H1 (cell line): ENCODE results near the gene DHX34. TPM values are rescaled to one million over a fixed set of nuclear protein-coding genes. Genes with fewer than 3 reads are reported as not detected.

ENCODE experiments used
- CTCF ChIA-PET: fragments of 300-600 bp; sonication (Branson Sonifier 250); formaldehyde crosslinking; loops from one replicate; lab custom pipeline; 2021; ENCODE audit not compliant: partially characterized antibody; lab: Charles Lee
- POLR2A ChIA-PET: fragments of 300-600 bp; sonication (Branson Sonifier 250); formaldehyde crosslinking; loops from one replicate; lab custom pipeline; 2021; ENCODE audit warnings: inconsistent platforms; ENCODE audit not compliant: partially characterized antibody; lab: Charles Lee
- DNase-seq, 2 experiments: peaks; one replicate each; pipeline versions ENCODE4 v3.0.0 to v3.0.0-alpha.2; 2010 to 2022; ENCODE audit warnings: low spot score in 2 of 2, low read depth in 1 of 2, mixed read lengths in 1 of 2
- FAIRE-seq: peaks from 2 replicates; lab custom pipeline; 2011; peaks lifted over from hg19 to GRCh38; lab: Jason Lieb, UNC
- H2AFZ ChIP-seq: 2 replicates; pipeline ENCODE4 v1.8.1; 2012; ENCODE audit warnings: low read length, inconsistent platforms
- H2AK5ac ChIP-seq: 2 replicates; pipeline ENCODE4 v1.6.1; 2013; ENCODE audit warnings: low read depth, low read length
- H2BK120ac ChIP-seq: replicated peaks from 2 replicates; pipeline ENCODE3; 2013; ENCODE audit warnings: low read depth, low read length, inconsistent platforms
- H2BK12ac ChIP-seq: 2 replicates; pipeline ENCODE4 v1.6.1; 2013; ENCODE audit warnings: low read depth, low read length
- H2BK15ac ChIP-seq: 2 replicates; pipeline ENCODE4 v1.6.1; 2013; ENCODE audit warnings: low read length
- H2BK20ac ChIP-seq: 2 replicates; pipeline ENCODE4 v1.6.1; 2013; ENCODE audit warnings: low read length
- H2BK5ac ChIP-seq: 2 replicates; pipeline ENCODE4 v1.6.1; 2013; ENCODE audit warnings: low read depth, low read length
- H3K14ac ChIP-seq: 2 replicates; pipeline ENCODE4 v1.6.1; 2013; ENCODE audit warnings: inconsistent platforms; ENCODE audit not compliant: insufficient read length
- H3K18ac ChIP-seq: 2 replicates; pipeline ENCODE4 v1.6.1; 2013; ENCODE audit warnings: low read length; ENCODE audit errors: extremely low read depth
- H3K23ac ChIP-seq: 2 replicates; pipeline ENCODE4 v1.6.1; 2013; ENCODE audit warnings: inconsistent platforms; ENCODE audit not compliant: insufficient read length
- H3K23me2 ChIP-seq: 2 replicates; pipeline ENCODE4 v1.6.1; 2013; ENCODE audit warnings: low read depth, low read length
- H3K27ac ChIP-seq: 2 replicates; pipeline ENCODE4 v1.6.1; 2011; ENCODE audit warnings: low read depth, low read length, inconsistent platforms
- H3K27me3 ChIP-seq, 4 experiments: replicated peaks in 1 of 4; 1 replicate in 1 of 4; 2 replicates in 3 of 4; pipeline versions ENCODE4 v1.6.1 to v1.8.1; 2011 to 2013; ENCODE audit warnings: low read length in 3 of 4, mild to moderate bottlenecking in 3 of 4, inconsistent platforms in 2 of 4, mixed read lengths in 2 of 4, moderate library complexity in 1 of 4; ENCODE audit not compliant: control insufficient read depth in 3 of 4, insufficient read depth in 3 of 4; ENCODE audit errors: extremely low read depth in 1 of 4
- H3K36me3 ChIP-seq, 4 experiments: 2 replicates each; pipeline versions ENCODE4 v1.6.1 to v1.8.1; 2011 to 2013; ENCODE audit warnings: mild to moderate bottlenecking in 4 of 4, low read length in 3 of 4, moderate library complexity in 2 of 4, control low read depth in 1 of 4, inconsistent platforms in 1 of 4; ENCODE audit not compliant: insufficient read depth in 4 of 4, control insufficient read depth in 2 of 4
- H3K4ac ChIP-seq: replicated peaks from 2 replicates; pipeline ENCODE3; 2013; ENCODE audit warnings: low read length, low read depth, mixed read lengths, inconsistent platforms; ENCODE audit not compliant: insufficient read length
- H3K4me1 ChIP-seq, 4 experiments: replicated peaks in 1 of 4; 1 replicate in 1 of 4; 2 replicates in 3 of 4; pipeline versions ENCODE4 v1.6.1 to v1.8.1; 2011 to 2013; ENCODE audit warnings: low read length in 3 of 4, inconsistent platforms in 2 of 4, mixed read lengths in 1 of 4; ENCODE audit not compliant: insufficient read depth in 4 of 4, control insufficient read depth in 3 of 4
- H3K4me2 ChIP-seq, 2 experiments: 2 replicates each; pipeline versions ENCODE4 v1.6.1 to v1.8.1; 2011 to 2013; ENCODE audit warnings: low read depth in 2 of 2, low read length in 2 of 2, control low read depth in 1 of 2, inconsistent platforms in 1 of 2, mild to moderate bottlenecking in 1 of 2; ENCODE audit not compliant: insufficient read depth in 1 of 2
- H3K4me3 ChIP-seq, 4 experiments: fragments of 200-600, 300-600 bp in 1 of 4; sonication (generic), shearing (Covaris generic), sonication (Bioruptor Twin) in 1 of 4; 2 replicates each; pipeline versions ENCODE4 v1.5.1 to v1.8.1; 2011 to 2016; ENCODE audit warnings: low read length in 4 of 4, low read depth in 3 of 4, control low read depth in 2 of 4, inconsistent platforms in 2 of 4, mild to moderate bottlenecking in 2 of 4, mixed read lengths in 1 of 4, moderate library complexity in 1 of 4; ENCODE audit not compliant: insufficient read depth in 2 of 4; ENCODE audit errors: extremely low read depth in 1 of 4
- H3K56ac ChIP-seq: replicated peaks from 2 replicates; pipeline ENCODE3; 2013; ENCODE audit warnings: low read depth, mild to moderate bottlenecking, mixed read lengths, low read length, inconsistent platforms; ENCODE audit not compliant: insufficient read length
- H3K79me1 ChIP-seq: 2 replicates; pipeline ENCODE4 v1.6.1; 2013; ENCODE audit warnings: low read depth, low read length, control low read depth
- H3K79me2 ChIP-seq, 2 experiments: 2 replicates each; pipeline versions ENCODE4 v1.6.1 to v1.8.1; 2012 to 2013; ENCODE audit warnings: low read length in 2 of 2, mild to moderate bottlenecking in 2 of 2, inconsistent platforms in 1 of 2; ENCODE audit not compliant: insufficient read depth in 2 of 2, control insufficient read depth in 1 of 2
- H3K9ac ChIP-seq, 4 experiments: replicated peaks in 1 of 4; 1 replicate in 1 of 4; 2 replicates in 3 of 4; pipeline versions ENCODE4 v1.6.1 to v1.8.1; 2011 to 2013; ENCODE audit warnings: low read depth in 3 of 4, low read length in 3 of 4, control low read depth in 2 of 4, mild to moderate bottlenecking in 2 of 4, moderate library complexity in 2 of 4, inconsistent platforms in 1 of 4; ENCODE audit errors: extremely low read depth in 1 of 4
- H3K9me3 ChIP-seq, 2 experiments: 2 replicates each; pipeline versions ENCODE4 v1.6.1 to v1.8.1; 2012 to 2013; ENCODE audit warnings: mild to moderate bottlenecking in 2 of 2, moderate library complexity in 2 of 2, control low read depth in 1 of 2, inconsistent platforms in 1 of 2, low read depth in 1 of 2, low read length in 1 of 2, mixed read lengths in 1 of 2; ENCODE audit not compliant: insufficient read depth in 2 of 2
- H4K20me1 ChIP-seq, 2 experiments: replicated peaks in 1 of 2; 2 replicates each; pipeline versions ENCODE3 to v1.8.1; 2011 to 2013; ENCODE audit warnings: inconsistent platforms in 2 of 2, low read length in 2 of 2, mild to moderate bottlenecking in 1 of 2; ENCODE audit not compliant: insufficient read depth in 2 of 2, control insufficient read depth in 1 of 2
- H4K5ac ChIP-seq: 2 replicates; pipeline ENCODE4 v1.6.1; 2013; ENCODE audit warnings: low read length, low read depth, mixed read lengths, inconsistent platforms; ENCODE audit not compliant: insufficient read length
- H4K8ac ChIP-seq: 2 replicates; pipeline ENCODE4 v1.8.0; 2013; ENCODE audit warnings: mild to moderate bottlenecking, moderate library complexity, low read length, inconsistent platforms; ENCODE audit not compliant: insufficient read depth; ENCODE audit errors: extremely low read depth
- H4K91ac ChIP-seq: replicated peaks from 2 replicates; pipeline ENCODE3; 2013; ENCODE audit warnings: low read length, mixed read lengths, inconsistent platforms; ENCODE audit not compliant: insufficient read length
- FOSL1 ChIP-seq: IDR thresholded peaks from 2 replicates; pipeline ENCODE4 v1.6.1; 2011; ENCODE audit warnings: mild to moderate bottlenecking, low read depth, low read length, moderate library complexity; ENCODE audit not compliant: insufficient read depth
- WGBS, 2 experiments: shearing (Covaris generic) in 1 of 2; methylation state at CpG; one replicate each; pipeline versions ENCODE4 v1.1.6 to v1.1.7; 2013 to 2015; ENCODE audit warnings: low lambda C conversion rate in 2 of 2, mixed read lengths in 2 of 2, inconsistent platforms in 1 of 2, low coverage in 1 of 2, missing lambda C conversion rate in 1 of 2; ENCODE audit not compliant: insufficient replicate concordance in 2 of 2, insufficient coverage in 1 of 2, insufficient read length in 1 of 2; ENCODE audit errors: extremely low coverage in 1 of 2, missing lambda C conversion rate in 1 of 2; 5-methylcytosine and 5-hydroxymethylcytosine counted together
- polyA plus RNA-seq, 7 experiments: library from polyadenylated mRNA; depleted of rRNA in 3 of 7; stranded (reverse) in 5 of 7; unstranded in 2 of 7; fragments of >200 nt in 5 of 7; fragments of 200-250 nt in 2 of 7; gene quantifications; 1 replicate in 5 of 7; 2 replicates in 1 of 7; 4 replicates in 1 of 7; pipeline versions ENCODE4 v1.2.1 to v1.2.3, GENCODE V29; 2011 to 2013; ENCODE audit warnings: missing spikeins in 2 of 7, mixed read lengths in 2 of 7
- total RNA-seq: library from RNA; stranded (reverse); fragmentation: NEBNext Ultra II Directional; extraction: Animal tissue kit (Norgen Biotek cat#: 25700); gene quantifications from 2 replicates; pipeline ENCODE4 v1.2.1, GENCODE V29; 2021

DHX34 gene
- total and polyA plus RNA-seq, 2 of the 8 experiments (the other 6 are each of a cell fraction or from before 2014, with no cell fraction given), result 17.5 to 24.3 TPM

GRCh38 chr19:47313754-47314295 is 35.3 kb upstream of the DHX34 start:
- no peak overlapping the region for H3K4ac ChIP-seq
- no peak overlapping the region for H4K5ac ChIP-seq
- no peak overlapping the region for H2BK12ac ChIP-seq
- no peaks in the 10 kb centered on the region for H3K79me1 ChIP-seq
- no peaks in the 10 kb centered on the region for H3K36me3 ChIP-seq
- H2AK5ac ChIP-seq, result no peak overlapping the region
- H3K79me2 ChIP-seq, result no peaks in the 10 kb centered on the region
- no peaks in the 10 kb centered on the region for H3K9me3 ChIP-seq
- ChIA-PET POLR2A (interaction anchor here (1.3 kb wide), 1 partner anchor 21 kb away, joined by 4 read pairs; no protein-coding TSS in a partner anchor), CTCF (interaction anchor here (0.7 to 1.5 kb wide), 4 partner anchors 15 to 37 kb away, joined by 3 to 5 read pairs (median 3); no protein-coding TSS in a partner anchor)
- DNase-seq (no peak), FAIRE-seq (no peak)
- H3K56ac ChIP-seq, result no peak overlapping the region
- no peak overlapping the region for H2BK20ac ChIP-seq
- no peak overlapping the region for H3K27ac ChIP-seq
- H2AFZ ChIP-seq, result no peak overlapping the region
- H4K20me1 ChIP-seq, result no peaks in the 10 kb centered on the region
- no peak overlapping the region for H4K8ac ChIP-seq
- no peak overlapping the region for H4K91ac ChIP-seq
- H3K4me2 ChIP-seq, result no peak overlapping the region
- H2BK120ac ChIP-seq, result no peak overlapping the region
- H3K18ac ChIP-seq, result no peak overlapping the region
- no peaks in the 10 kb centered on the region; the same call in 1 of the 2 replicates for H3K23me2 ChIP-seq
- 90% methylated on average over 10 of the region's 10 CpGs; no CpG with 5 or more reads in 1 of the 2 experiments for WGBS, 2 experiments
- no peak overlapping the region for H3K9ac ChIP-seq
- no peak overlapping the region for H2BK5ac ChIP-seq
- H3K23ac ChIP-seq, result no peak overlapping the region
- no peak overlapping the region for H3K14ac ChIP-seq
- no peaks in the 10 kb centered on the region for H3K27me3 ChIP-seq
- no peaks in the 10 kb centered on the region for H3K4me1 ChIP-seq
- H2BK15ac ChIP-seq, result no peak overlapping the region
- H3K4me3 ChIP-seq, result no peak overlapping the region
- TF ChIP-seq FOSL1, result no peak
